Placental epithelial cell (primary cell): ENCODE data around the gene SFT2D2. TPM values are rescaled to one million over a fixed set of nuclear protein-coding genes. Genes with fewer than 3 reads are reported as not detected.

Source experiments
- small RNA-seq: library from RNA; depleted of rRNA; stranded (forward); fragments of <200 nt; gene quantifications from one replicate; pipeline ENCODE3, GENCODE V24; 2012
- total RNA-seq: library from RNA; depleted of rRNA; stranded (reverse); fragments of >200 nt; gene quantifications from 2 replicates; pipeline ENCODE4 v1.2.3, GENCODE V29; 2012

SFT2D2 gene
- total RNA-seq: 47.9 and 72.3 TPM in 2 replicates

GRCh38 chr1:168225476-168226190 is at the start of gene SFT2D2:
TSS of gene SFT2D2 (plus strand) at chr1:168226004. CDS start at chr1:168226080, 76 bp downstream.

GRCh38 chr1:168178638-168179437 is 47.0 kb upstream of the SFT2D2 start, which contains the start of gene TIPRL:
TSS of gene TIPRL (plus strand) at chr1:168178962. CDS start at chr1:168179078, 116 bp downstream.

GRCh38 chr1:168280296-168280927 is 54.6 kb downstream of the SFT2D2 start, which contains the start of gene TBX19:
TSS of gene TBX19 (plus strand) at chr1:168280877. CDS start at chr1:168281091, 214 bp downstream.

Small RNA genes lying within 50 kb of the gene (small RNA-seq; reads per million reads assigned to genes)
- gene AL021397.1 (not detected), gene RNU6-1310P (not detected)

Other genes with a start within 250 kb of the SFT2D2 start
- 20.8 and 26.4 TPM in 2 replicates for gene GPR161, start 89.1 kb upstream of the SFT2D2 start, total RNA-seq
- 37.7 and 47.6 TPM in 2 replicates for gene TIPRL, start 47.0 kb upstream of the SFT2D2 start, total RNA-seq
- gene TBX19, start 54.9 kb downstream of the SFT2D2 start, total RNA-seq: 1.5 and 3.1 TPM in 2 replicates